ENCODE results near the gene DNPEP.

DNA sequence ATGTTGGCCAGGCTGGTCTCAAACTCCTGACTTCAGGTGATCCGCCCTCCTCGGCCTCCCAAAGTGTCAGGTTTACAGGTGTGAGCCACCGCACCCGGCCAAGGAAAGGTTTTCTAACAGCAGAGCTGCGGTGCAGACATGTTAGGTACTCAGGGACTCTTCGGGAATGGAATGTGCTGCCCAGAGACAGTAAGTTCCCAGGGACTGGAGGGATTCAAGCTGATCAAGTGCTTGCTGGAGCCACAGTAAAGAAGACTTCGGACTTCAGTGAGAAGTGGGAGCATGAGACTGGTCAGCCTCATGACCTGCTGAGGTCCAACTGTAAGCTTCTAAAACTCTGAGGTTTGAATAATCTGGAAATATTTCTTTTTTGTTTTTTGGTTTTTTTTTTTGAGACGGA is 22.7 kb upstream of the DNPEP start:
- TF ChIP-seq, protein P1, sequence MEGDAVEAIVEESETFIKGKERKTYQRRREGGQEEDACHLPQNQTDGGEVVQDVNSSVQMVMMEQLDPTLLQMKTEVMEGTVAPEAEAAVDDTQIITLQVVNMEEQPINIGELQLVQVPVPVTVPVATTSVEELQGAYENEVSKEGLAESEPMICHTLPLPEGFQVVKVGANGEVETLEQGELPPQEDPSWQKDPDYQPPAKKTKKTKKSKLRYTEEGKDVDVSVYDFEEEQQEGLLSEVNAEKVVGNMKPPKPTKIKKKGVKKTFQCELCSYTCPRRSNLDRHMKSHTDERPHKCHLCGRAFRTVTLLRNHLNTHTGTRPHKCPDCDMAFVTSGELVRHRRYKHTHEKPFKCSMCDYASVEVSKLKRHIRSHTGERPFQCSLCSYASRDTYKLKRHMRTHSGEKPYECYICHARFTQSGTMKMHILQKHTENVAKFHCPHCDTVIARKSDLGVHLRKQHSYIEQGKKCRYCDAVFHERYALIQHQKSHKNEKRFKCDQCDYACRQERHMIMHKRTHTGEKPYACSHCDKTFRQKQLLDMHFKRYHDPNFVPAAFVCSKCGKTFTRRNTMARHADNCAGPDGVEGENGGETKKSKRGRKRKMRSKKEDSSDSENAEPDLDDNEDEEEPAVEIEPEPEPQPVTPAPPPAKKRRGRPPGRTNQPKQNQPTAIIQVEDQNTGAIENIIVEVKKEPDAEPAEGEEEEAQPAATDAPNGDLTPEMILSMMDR (IDR thresholded peaks at IDR 0.05) = no peak
- TF ChIP-seq EP300 (IDR thresholded peaks at IDR 0.05) = no peak
- no peak for TF ChIP-seq POLR2A (IDR thresholded peaks at IDR 0.05)
- no peak for TF ChIP-seq POLR2AphosphoS5 (IDR thresholded peaks at IDR 0.05)
